ENCODE data around the gene PARD3.

DNA sequence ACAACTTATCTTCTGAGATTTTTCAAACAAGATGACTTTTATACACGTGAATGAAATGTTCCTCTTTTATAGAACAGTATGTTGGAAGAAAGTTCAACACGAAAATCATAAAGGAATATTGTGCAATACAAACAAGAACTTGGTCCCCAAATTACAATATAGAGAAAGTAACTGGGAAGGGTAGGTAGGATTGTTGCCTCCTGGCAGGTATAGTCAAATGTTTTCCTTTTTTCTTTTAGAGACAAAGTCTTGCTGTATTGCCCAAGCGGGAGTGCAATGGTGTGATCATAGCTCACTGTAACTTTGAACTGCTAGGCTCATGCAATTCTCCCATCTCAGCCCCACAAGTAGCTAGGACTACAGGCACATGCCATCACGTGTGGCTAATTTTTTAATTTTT lies 582.6 kb downstream of the PARD3 start:
- TF ChIP-seq, protein P1, sequence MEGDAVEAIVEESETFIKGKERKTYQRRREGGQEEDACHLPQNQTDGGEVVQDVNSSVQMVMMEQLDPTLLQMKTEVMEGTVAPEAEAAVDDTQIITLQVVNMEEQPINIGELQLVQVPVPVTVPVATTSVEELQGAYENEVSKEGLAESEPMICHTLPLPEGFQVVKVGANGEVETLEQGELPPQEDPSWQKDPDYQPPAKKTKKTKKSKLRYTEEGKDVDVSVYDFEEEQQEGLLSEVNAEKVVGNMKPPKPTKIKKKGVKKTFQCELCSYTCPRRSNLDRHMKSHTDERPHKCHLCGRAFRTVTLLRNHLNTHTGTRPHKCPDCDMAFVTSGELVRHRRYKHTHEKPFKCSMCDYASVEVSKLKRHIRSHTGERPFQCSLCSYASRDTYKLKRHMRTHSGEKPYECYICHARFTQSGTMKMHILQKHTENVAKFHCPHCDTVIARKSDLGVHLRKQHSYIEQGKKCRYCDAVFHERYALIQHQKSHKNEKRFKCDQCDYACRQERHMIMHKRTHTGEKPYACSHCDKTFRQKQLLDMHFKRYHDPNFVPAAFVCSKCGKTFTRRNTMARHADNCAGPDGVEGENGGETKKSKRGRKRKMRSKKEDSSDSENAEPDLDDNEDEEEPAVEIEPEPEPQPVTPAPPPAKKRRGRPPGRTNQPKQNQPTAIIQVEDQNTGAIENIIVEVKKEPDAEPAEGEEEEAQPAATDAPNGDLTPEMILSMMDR (IDR thresholded peaks at IDR 0.05) = no peak
- no peak for TF ChIP-seq EZH2 (IDR thresholded peaks at IDR 0.05)

Measured in neural progenitor cell (in vitro differentiated cells).